GM12878 (cell line): ENCODE data around the gene ETV1. TPM values are rescaled to one million over a fixed set of nuclear protein-coding genes. Genes with fewer than 3 reads are reported as not detected.

Experiments
- ATAC-seq: fragments of 200-7000 bp; cut with Tn5 transposase; 3 replicates; pipeline ENCODE4 v1.9.1; 2020; ENCODE audit warnings: mild to moderate bottlenecking, moderate library complexity
- BruUV-seq: library from RNA; stranded (reverse); fragments of 400-500 nt; replicated peaks from 2 replicates; lab custom pipeline; 2021; lab: Mats Ljungman, UMichigan
- CTCF ChIA-PET: fragments of 300-600 bp; sonication (Branson Sonifier 250); formaldehyde crosslinking; extraction: SDS; loops from one replicate; lab custom pipeline; 2021; ENCODE audit warnings: inconsistent platforms; lab: Yijun Ruan, JAX
- POLR2A ChIA-PET: fragments of 350-600 bp; formaldehyde crosslinking; extraction: SDS; loops from one replicate; lab custom pipeline; 2021; ENCODE audit warnings: inconsistent platforms; lab: Charles Lee
- RAD21 ChIA-PET: fragments of 300-600 bp; sonication (Branson Sonifier 250); formaldehyde crosslinking; loops from one replicate; lab custom pipeline; 2023; ENCODE audit warnings: antibody characterized with exemption; ENCODE audit not compliant: unreplicated experiment; lab: Charles Lee
- SMC1A ChIA-PET: fragments of 300-600 bp; sonication (Branson Sonifier 250); formaldehyde crosslinking; loops from one replicate; lab custom pipeline; 2023; ENCODE audit not compliant: unreplicated experiment, uncharacterized antibody; lab: Charles Lee
- DNase-seq: peaks from one replicate; pipeline ENCODE4 v3.0.0-alpha.2; 2011; ENCODE audit warnings: low read depth, low spot score
- FAIRE-seq: peaks from 3 replicates; lab custom pipeline; 2011; peaks lifted over from hg19 to GRCh38; lab: Jason Lieb, UNC
- H2AFZ ChIP-seq: 2 replicates; pipeline ENCODE4 v1.6.0; 2011; ENCODE audit warnings: low read depth, low read length, control low read depth; ENCODE audit not compliant: control insufficient read depth
- H3K27ac ChIP-seq: 2 replicates; pipeline ENCODE4 v1.5.1; 2011; ENCODE audit warnings: control low read depth; ENCODE audit not compliant: control insufficient read depth, insufficient read depth
- H3K27me3 ChIP-seq, 2 experiments: replicated peaks in 1 of 2; 2 replicates each; pipeline versions ENCODE4 v1.6.0 to v1.6.1; 2011; ENCODE audit warnings: low read length in 1 of 2; ENCODE audit not compliant: control insufficient read depth in 2 of 2, insufficient read depth in 2 of 2
- H3K36me3 ChIP-seq, 2 experiments: 2 replicates each; pipeline ENCODE4 v1.5.1; 2011; ENCODE audit warnings: low read length in 1 of 2; ENCODE audit not compliant: control insufficient read depth in 2 of 2, insufficient read depth in 2 of 2
- H3K4me1 ChIP-seq: 2 replicates; pipeline ENCODE4 v1.6.1; 2011; ENCODE audit warnings: mild to moderate bottlenecking, low read length, moderate library complexity, mixed read lengths; ENCODE audit not compliant: control insufficient read depth, insufficient read depth
- H3K4me2 ChIP-seq: 2 replicates; pipeline ENCODE4 v1.6.0; 2011; ENCODE audit warnings: control low read depth; ENCODE audit not compliant: control insufficient read depth, insufficient read depth
- H3K4me3 ChIP-seq: fragments of 200-600 bp; sonication (generic); 2 replicates; pipeline ENCODE4 v1.5.1; 2016
- H3K79me2 ChIP-seq: 2 replicates; pipeline ENCODE4 v1.6.0; 2011; ENCODE audit warnings: low read length; ENCODE audit not compliant: control insufficient read depth, insufficient read depth
- H3K9ac ChIP-seq: 2 replicates; pipeline ENCODE4 v1.8.0; 2011; ENCODE audit warnings: low read length, control low read depth, mixed read lengths; ENCODE audit not compliant: control insufficient read depth, insufficient read depth
- H3K9me3 ChIP-seq: replicated peaks from 3 replicates; pipeline ENCODE4 v1.5.1; 2011; ENCODE audit warnings: mild to moderate bottlenecking, low read length; ENCODE audit not compliant: control insufficient read depth, insufficient read depth
- H4K20me1 ChIP-seq: 2 replicates; pipeline ENCODE4 v1.6.0; 2011; ENCODE audit not compliant: control insufficient read depth, insufficient read depth
- E2F8 ChIP-seq: fragments of 450-650 bp; IDR thresholded peaks from 2 replicates; pipeline ENCODE4 v1.6.1; 2018; ENCODE audit warnings: mild to moderate bottlenecking, low read depth, moderate library complexity; ENCODE audit not compliant: partially characterized antibody
- EP300 ChIP-seq, 2 experiments: fragments of 150-350 bp in 1 of 2; IDR thresholded peaks; 2 replicates each; pipeline ENCODE4 v1.6.1; 2011 to 2012; ENCODE audit warnings: low read depth in 2 of 2, low read length in 2 of 2, borderline replicate concordance in 1 of 2, improper control_type of control experiment in 1 of 2, inconsistent platforms in 1 of 2; ENCODE audit not compliant: control insufficient read depth in 1 of 2
- FOXK2 ChIP-seq: fragments of 450-650 bp; IDR thresholded peaks from 2 replicates; pipeline ENCODE4 v1.6.1; 2017; ENCODE audit warnings: mild to moderate bottlenecking, moderate library complexity
- JUNB ChIP-seq: IDR thresholded peaks from 2 replicates; pipeline ENCODE4 v1.6.1; 2016; ENCODE audit warnings: antibody characterized with exemption, mild to moderate bottlenecking
- NRF1 ChIP-seq: conservative IDR thresholded peaks from 2 replicates; pipeline ENCODE4 v1.6.1; 2011; ENCODE audit warnings: mild to moderate bottlenecking, low read depth, low read length, improper control_type of control experiment
- POLR2A ChIP-seq: IDR thresholded peaks from 2 replicates; pipeline ENCODE4 v1.6.1; 2011; ENCODE audit warnings: low read depth, mild to moderate bottlenecking, low read length
- RAD51 ChIP-seq: fragments of 450-650 bp; IDR thresholded peaks from 2 replicates; pipeline ENCODE4 v1.6.1; 2016; ENCODE audit warnings: moderate library complexity, mild to moderate bottlenecking, inconsistent platforms
- SMAD1 ChIP-seq: fragments of 450-650 bp; IDR thresholded peaks from 2 replicates; pipeline ENCODE4 v1.6.1; 2018; ENCODE audit warnings: mild to moderate bottlenecking, low read depth; ENCODE audit not compliant: partially characterized antibody
- SMAD5 ChIP-seq: IDR thresholded peaks from 2 replicates; pipeline ENCODE4 v1.6.1; 2016; ENCODE audit warnings: antibody characterized with exemption, low read depth
- SRF ChIP-seq, 2 experiments: IDR thresholded peaks; 2 replicates each; pipeline ENCODE4 v1.6.1; 2011; ENCODE audit warnings: low read depth in 2 of 2, low read length in 2 of 2, mild to moderate bottlenecking in 1 of 2, moderate library complexity in 1 of 2
- STAT3 ChIP-seq: IDR thresholded peaks from 2 replicates; pipeline ENCODE4 v1.6.1; 2011; ENCODE audit warnings: low read depth, low read length, improper control_type of control experiment
- ZNF217 ChIP-seq: fragments of 450-650 bp; IDR thresholded peaks from 2 replicates; pipeline ENCODE4 v1.6.1; 2017; ENCODE audit warnings: antibody characterized with exemption, mild to moderate bottlenecking
- ZNF24 ChIP-seq: fragments of 450-650 bp; IDR thresholded peaks from 2 replicates; pipeline ENCODE4 v1.6.1; 2017; ENCODE audit warnings: antibody characterized with exemption, mild to moderate bottlenecking
- ZNF687 ChIP-seq: fragments of 450-650 bp; IDR thresholded peaks from 2 replicates; pipeline ENCODE4 v1.6.1; 2017; ENCODE audit warnings: mild to moderate bottlenecking, moderate library complexity
- WGBS: methylation state at CpG from one replicate; pipeline ENCODE4 v1.1.6; 2016; ENCODE audit warnings: low lambda C conversion rate; ENCODE audit not compliant: insufficient replicate concordance, insufficient coverage; ENCODE audit errors: missing lambda C conversion rate; 5-methylcytosine and 5-hydroxymethylcytosine counted together
- in situ Hi-C: fragments of 300-500 bp; cut with MboI; formaldehyde crosslinking; loops from 9 replicates; pipeline ENCODE4 v1.14.3; 2018; ENCODE audit warnings: mixed read lengths
- intact Hi-C: fragments of 100-400 bp; cut with micrococcal nuclease; formaldehyde crosslinking; loops from one replicate; pipeline ENCODE4 v1.14.2; 2022; ENCODE audit not compliant: unreplicated experiment
- polyA plus RNA-seq, 11 experiments: library from polyadenylated mRNA; depleted of rRNA in 4 of 11; unstranded in 6 of 11; stranded (reverse) in 5 of 11; fragments of >200 nt; fragmentation: Nextera tagmentation in 4 of 11; fragmentation: Illumina TruSeq in 1 of 11; extraction: Ambion mirVana in 4 of 11; extraction: Trizol in 1 of 11; gene quantifications; 1 replicate in 1 of 11; 2 replicates in 10 of 11; pipeline versions ENCODE4 v1.2.1 to v1.2.3, GENCODE V29; 2011 to 2016; ENCODE audit warnings: inconsistent platforms in 2 of 11, missing spikeins in 2 of 11, low read depth in 1 of 11
- total RNA-seq, 4 experiments: library from RNA; depleted of rRNA in 3 of 4; stranded (reverse); fragments of >200 nt in 3 of 4; fragmentation: Illumina TruSeq in 1 of 4; extraction: Trizol in 1 of 4; gene quantifications; 2 replicates each; pipeline versions ENCODE4 v1.2.1 to v1.2.3, GENCODE V29; 2013 to 2021

Gene ETV1
- total and polyA plus RNA-seq, 10 of the 15 experiments (the other 5 are each of a cell fraction or from before 2014, with no cell fraction given): 0.03 to 9.3 (median 0.16) TPM; not detected in 4

- RAD21 ChIA-PET: no interaction called here
- TF ChIP-seq FOXK2: no peak
- no peak for TF ChIP-seq ZNF24
- no peak for TF ChIP-seq STAT3
- no peak for TF ChIP-seq SMAD5
- TF ChIP-seq SRF (IDR thresholded peaks at IDR 0.05; ENCODE audit: low read depth in 2 of 2, low read length in 2 of 2): no peak
- no peak for TF ChIP-seq JUNB
- TF ChIP-seq RAD51: no peak
- no peak for TF ChIP-seq E2F8
- no peak for TF ChIP-seq SMAD1
- TF ChIP-seq NRF1: no peak
- no peak for TF ChIP-seq ZNF687
- no peak for TF ChIP-seq POLR2A
- TF ChIP-seq ZNF217: no peak
- TF ChIP-seq EP300 (IDR thresholded peaks at IDR 0.05; ENCODE audit: borderline replicate concordance in 1 of 2, control insufficient read depth in 1 of 2, low read depth in 2 of 2, low read length in 2 of 2): no peak
- DNase-seq: no peak
- no peaks in the 10 kb centered on the region for H3K36me3 ChIP-seq
- intact Hi-C loops: no loop called here
- no peaks in the 10 kb centered on the region for H3K4me1 ChIP-seq
- no peak overlapping the region for H3K27ac ChIP-seq
- no peak overlapping the region for H3K9ac ChIP-seq
- H3K79me2 ChIP-seq: no peaks in the 10 kb centered on the region
- no peak for ATAC-seq
- BruUV-seq: no TSS peak
- H3K4me2 ChIP-seq: no peak overlapping the region
- in situ Hi-C loops: no loop called here
- SMC1A ChIA-PET: no interaction called here
- FAIRE-seq: no peak
- H3K9me3 ChIP-seq: no peaks in the 10 kb centered on the region
- WGBS: 52% methylated on average over 2 of the region's 2 CpGs
- CTCF ChIA-PET: no interaction called here
- H3K4me3 ChIP-seq: no peak overlapping the region
- H3K27me3 ChIP-seq: no peaks in the 10 kb centered on the region
- H2AFZ ChIP-seq: no peak overlapping the region
- POLR2A ChIA-PET: no interaction called here
- H4K20me1 ChIP-seq: no peaks in the 10 kb centered on the region
Measured at GRCh38 chr7:14023838-14024237, 34.4 kb upstream of the ETV1 start.
